ENCODE data around the gene TTC22. TPM values are rescaled to one million over a fixed set of nuclear protein-coding genes. Genes with fewer than 3 reads are reported as not detected.

TTC22 gene
- total RNA-seq, 1 experiment from 2014 or later, result 0.59 TPM

DNA sequence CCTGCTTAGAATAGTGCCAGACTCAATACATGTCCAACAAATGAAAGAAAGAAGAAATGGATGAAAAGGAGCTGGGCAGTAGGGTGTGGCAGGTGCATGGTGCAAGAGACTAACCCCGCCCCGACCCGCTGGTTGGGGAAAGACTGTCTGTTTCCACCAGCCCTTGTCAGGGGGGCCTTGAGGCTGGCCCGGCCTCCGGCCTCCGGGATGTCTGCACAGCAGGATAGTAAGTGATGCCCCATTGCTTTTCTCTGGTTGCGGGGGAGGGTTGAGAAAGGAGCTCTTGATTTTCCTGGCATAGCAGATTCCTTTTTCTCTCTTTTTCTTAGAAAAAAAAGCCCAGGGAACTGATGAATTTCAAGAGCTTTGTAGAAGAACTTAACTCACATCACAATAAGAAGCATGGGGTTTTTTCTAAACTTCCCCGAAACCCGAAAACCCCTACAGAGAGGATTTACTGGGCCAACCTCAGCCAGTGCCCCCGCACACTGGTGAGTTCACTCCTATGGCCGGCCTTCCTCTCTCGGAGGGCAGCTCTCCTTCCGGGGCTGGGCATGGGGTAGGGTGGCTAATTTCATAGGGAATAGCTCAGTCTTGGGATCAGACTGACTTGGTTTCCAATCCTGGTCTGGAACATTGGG lies 12.5 kb upstream of the TTC22 start:
- no CpG with 5 or more reads among the region's 13 CpGs for WGBS (ENCODE audit: extremely low coverage, insufficient read length, low lambda C conversion rate)
- H4K20me1 ChIP-seq (ENCODE audit: control insufficient read depth, insufficient read depth, insufficient read length), result no peaks in the 10 kb centered on the region
- no peaks in the 10 kb centered on the region for H3K79me2 ChIP-seq (ENCODE audit: insufficient read depth, low read length)
- no peak overlapping the region for H4K8ac ChIP-seq (replicated peaks; ENCODE audit: insufficient read length, low read depth, low read length)
- H4K91ac ChIP-seq (ENCODE audit: insufficient read length, low read depth, low read length), result no peak overlapping the region
- no peak overlapping the region for H4K5ac ChIP-seq (ENCODE audit: insufficient read length, low read depth, low read length)
- no peak overlapping the region for H3K27ac ChIP-seq (ENCODE audit: insufficient read length, low read depth, low read length)
- H3K36me3 Mint-ChIP-seq (ENCODE audit: insufficient read depth in 1 of 3, low read depth in 3 of 3), result no peaks in the 10 kb centered on the region
- DNase-seq, result peak; percentile 60
- peaks cover 46 to 48% of the 10 kb centered on the region in 2 experiments for H3K4me1 Mint-ChIP-seq
- no peak overlapping the region for H2AK5ac ChIP-seq (ENCODE audit: insufficient read length, low read length)
- no peaks in the 10 kb centered on the region for H3K9me3 ChIP-seq (ENCODE audit: control insufficient read depth, low read depth, low read length)
- H2BK120ac ChIP-seq (ENCODE audit: low read depth, low read length, poor library complexity, severe bottlenecking), result no peak overlapping the region
- H3K79me1 ChIP-seq (ENCODE audit: insufficient read depth, low read depth, low read length, poor library complexity, severe bottlenecking), result no peaks in the 10 kb centered on the region
- peaks cover 6% of the 10 kb centered on the region; the same call in 1 of the 2 replicates for H3K4me1 ChIP-seq (ENCODE audit: insufficient read depth, low read length)
- H3K18ac ChIP-seq (ENCODE audit: insufficient read length, low read depth, low read length), result no peak overlapping the region
- H2BK5ac ChIP-seq (ENCODE audit: insufficient read length, low read length), result no peak overlapping the region
- no peak overlapping the region for H2BK20ac ChIP-seq (ENCODE audit: low read depth, low read length, poor library complexity, severe bottlenecking)
- H2BK12ac ChIP-seq (ENCODE audit: insufficient read length, low read depth, low read length), result no peak overlapping the region
- H3K27me3 ChIP-seq (ENCODE audit: insufficient read depth, low read length), result no peaks in the 10 kb centered on the region
- H3K4me3 Mint-ChIP-seq, result peak overlapping the region; percentile 16 to 60; a peak in 3 of 5 replicates
- H3K14ac ChIP-seq (ENCODE audit: insufficient read depth, low read length), result no peak overlapping the region
- no peak overlapping the region for H3T11ph ChIP-seq (ENCODE audit: low read length)
- H2BK15ac ChIP-seq (ENCODE audit: low read depth, low read length), result no peak overlapping the region
- H3K23ac ChIP-seq (ENCODE audit: insufficient read length, low read depth, low read length), result no peak overlapping the region
- H3K56ac ChIP-seq (ENCODE audit: insufficient read length, low read depth, low read length), result no peak overlapping the region
- no peak overlapping the region for H3K4me2 ChIP-seq (ENCODE audit: insufficient read depth, insufficient read length, low read length)
- H3K9me3 Mint-ChIP-seq, result no peaks in the 10 kb centered on the region
- no peaks in the 10 kb centered on the region for H3K23me2 ChIP-seq (ENCODE audit: insufficient read length, low read depth, low read length, poor library complexity, severe bottlenecking)
- no peak overlapping the region for H2AFZ ChIP-seq (ENCODE audit: low read length)
- peaks cover 40% of the 10 kb centered on the region for H3K27me3 Mint-ChIP-seq (ENCODE audit: low read depth)
- H3K27ac Mint-ChIP-seq, result peak overlapping the region; percentile 16 to 84 (median 73); a peak in 6 of 7 replicates
- no peak overlapping the region for H3K4ac ChIP-seq (ENCODE audit: low read depth, low read length)
- TF ChIP-seq, protein P1, sequence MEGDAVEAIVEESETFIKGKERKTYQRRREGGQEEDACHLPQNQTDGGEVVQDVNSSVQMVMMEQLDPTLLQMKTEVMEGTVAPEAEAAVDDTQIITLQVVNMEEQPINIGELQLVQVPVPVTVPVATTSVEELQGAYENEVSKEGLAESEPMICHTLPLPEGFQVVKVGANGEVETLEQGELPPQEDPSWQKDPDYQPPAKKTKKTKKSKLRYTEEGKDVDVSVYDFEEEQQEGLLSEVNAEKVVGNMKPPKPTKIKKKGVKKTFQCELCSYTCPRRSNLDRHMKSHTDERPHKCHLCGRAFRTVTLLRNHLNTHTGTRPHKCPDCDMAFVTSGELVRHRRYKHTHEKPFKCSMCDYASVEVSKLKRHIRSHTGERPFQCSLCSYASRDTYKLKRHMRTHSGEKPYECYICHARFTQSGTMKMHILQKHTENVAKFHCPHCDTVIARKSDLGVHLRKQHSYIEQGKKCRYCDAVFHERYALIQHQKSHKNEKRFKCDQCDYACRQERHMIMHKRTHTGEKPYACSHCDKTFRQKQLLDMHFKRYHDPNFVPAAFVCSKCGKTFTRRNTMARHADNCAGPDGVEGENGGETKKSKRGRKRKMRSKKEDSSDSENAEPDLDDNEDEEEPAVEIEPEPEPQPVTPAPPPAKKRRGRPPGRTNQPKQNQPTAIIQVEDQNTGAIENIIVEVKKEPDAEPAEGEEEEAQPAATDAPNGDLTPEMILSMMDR (conservative IDR thresholded peaks at IDR 0.05), result no peak
- no peak overlapping the region for H3K9ac ChIP-seq (ENCODE audit: extremely low read depth, insufficient read length, low read length)
